Neutrophil (primary cell): ENCODE measurements around the gene TBL1Y.

Experiments used
- H3K27ac ChIP-seq: fragments of 200-600 bp; sonication (generic); 2 replicates; pipeline ENCODE4 v1.5.1; 2016; ENCODE audit warnings: mild to moderate bottlenecking, moderate library complexity
- H3K27me3 ChIP-seq: fragments of 200-600 bp; sonication (generic); 2 replicates; pipeline ENCODE4 v1.6.0; 2016; ENCODE audit warnings: mild to moderate bottlenecking
- H3K36me3 ChIP-seq: fragments of 200-600 bp; sonication (generic); 2 replicates; pipeline ENCODE4 v1.5.1; 2017
- H3K4me1 ChIP-seq, 2 experiments: fragments of 200-600 bp in 1 of 2; sonication (generic) in 1 of 2; 1 replicate in 1 of 2; 2 replicates in 1 of 2; pipeline versions ENCODE4 v1.5.1 to v1.6.1; 2013 to 2016; ENCODE audit warnings: low read depth in 1 of 2, low read length in 1 of 2, mild to moderate bottlenecking in 1 of 2, moderate library complexity in 1 of 2; ENCODE audit not compliant: control insufficient read depth in 1 of 2, insufficient read depth in 1 of 2
- H3K4me3 ChIP-seq, 2 experiments: fragments of 200-600 bp in 1 of 2; sonication (generic) in 1 of 2; 1 replicate in 1 of 2; 2 replicates in 1 of 2; pipeline ENCODE4 v1.5.1; 2013 to 2016; ENCODE audit warnings: low read depth in 1 of 2, low read length in 1 of 2, mild to moderate bottlenecking in 1 of 2, moderate library complexity in 1 of 2
- H3K9me3 ChIP-seq: fragments of 200-600 bp; sonication (generic); 2 replicates; pipeline ENCODE4 v1.5.1; 2016
- CTCF ChIP-seq: fragments of 200-600 bp; sonication (generic); IDR thresholded peaks from 2 replicates; pipeline ENCODE4 v1.5.1; 2016; ENCODE audit warnings: antibody characterized with exemption

The TBL1Y gene

GRCh38 chrY:6909118-6909521 lies 1.4 kb upstream of the TBL1Y start:
- Histone ChIP-seq H3K27ac (no peak overlapping the region), H3K27me3 (peaks cover 52% of the 10 kb centered on the region), H3K4me3 (no peak overlapping the region), H3K4me1 (no peaks in the 10 kb centered on the region), H3K36me3 (no peaks in the 10 kb centered on the region), H3K9me3 (no peaks in the 10 kb centered on the region)
- no peak for TF ChIP-seq CTCF

GRCh38 chrY:6909856-6910255 lies 641 bp upstream of the TBL1Y start:
- H3K27ac ChIP-seq, result no peak overlapping the region
- H3K27me3 ChIP-seq, result peaks cover 52% of the 10 kb centered on the region
- no peaks in the 10 kb centered on the region for H3K36me3 ChIP-seq
- H3K9me3 ChIP-seq, result no peaks in the 10 kb centered on the region
- no peak overlapping the region for H3K4me3 ChIP-seq
- no peaks in the 10 kb centered on the region for H3K4me1 ChIP-seq
- no peak for TF ChIP-seq CTCF

GRCh38 chrY:6911253-6911881 lies 870 bp downstream of the TBL1Y start, which contains the start of gene AMELY:
TSS of gene AMELY (minus strand) at chrY:6911752. CDS start at chrY:6872608, 39,144 bp downstream.
- H3K4me3 ChIP-seq, result no peak within 1 kb of the TSS
- TF ChIP-seq CTCF, result no peak
- H3K36me3 ChIP-seq, result no peaks in the 10 kb centered on the region
- H3K27me3 ChIP-seq, result peaks cover 52% of the 10 kb centered on the region
- no peaks in the 10 kb centered on the region for H3K9me3 ChIP-seq
- no peak within 1 kb of the TSS for H3K27ac ChIP-seq
- no peaks in the 10 kb centered on the region for H3K4me1 ChIP-seq

GRCh38 chrY:6913362-6913761 lies 2.9 kb downstream of the TBL1Y start:
- Histone ChIP-seq H3K27ac (no peak overlapping the region), H3K36me3 (no peaks in the 10 kb centered on the region), H3K9me3 (no peaks in the 10 kb centered on the region), H3K27me3 (peaks cover 51% of the 10 kb centered on the region), H3K4me3 (no peak overlapping the region), H3K4me1 (no peaks in the 10 kb centered on the region)
- TF ChIP-seq CTCF, result no peak

GRCh38 chrY:6921061-6921460 lies 10.6 kb downstream of the TBL1Y start:
- no peaks in the 10 kb centered on the region for H3K4me1 ChIP-seq
- no peak overlapping the region for H3K4me3 ChIP-seq
- TF ChIP-seq CTCF, result no peak
- H3K27me3 ChIP-seq, result no peaks in the 10 kb centered on the region
- H3K36me3 ChIP-seq, result no peaks in the 10 kb centered on the region
- H3K9me3 ChIP-seq, result no peaks in the 10 kb centered on the region
- H3K27ac ChIP-seq, result no peak overlapping the region

- no peaks in the 10 kb centered on the region for H3K27me3 ChIP-seq
- no peaks in the 10 kb centered on the region for H3K36me3 ChIP-seq
- H3K9me3 ChIP-seq, result no peaks in the 10 kb centered on the region
- no peaks in the 10 kb centered on the region for H3K4me1 ChIP-seq
- no peak for TF ChIP-seq CTCF
- no peak overlapping the region for H3K27ac ChIP-seq
- H3K4me3 ChIP-seq, result no peak overlapping the region
Measured at GRCh38 chrY:6928265-6928664, 17.8 kb downstream of the TBL1Y start.
